Kidney (tissue), 14 donors: ENCODE data around the gene ATP8A2. TPM values are rescaled to one million over a fixed set of nuclear protein-coding genes. Genes with fewer than 3 reads are reported as not detected.

Source experiments
- DNase-seq, 5 donors: peaks; one replicate each; pipeline ENCODE4 v3.0.0-alpha.2; 2013 to 2020
- FAIRE-seq: peaks from 2 replicates; lab custom pipeline; 2012; peaks lifted over from hg19 to GRCh38; lab: Jason Lieb, UNC
- H3K27ac ChIP-seq, 2 donors: one replicate each; pipeline ENCODE4 v1.7.0; 2013; ENCODE audit warnings: low read depth in 2 of 2, low read length in 2 of 2, inconsistent platforms in 1 of 2
- H3K27me3 ChIP-seq: one replicate; pipeline ENCODE4 v1.7.1; 2013; ENCODE audit warnings: low read length, inconsistent platforms; ENCODE audit not compliant: control insufficient read depth, insufficient read depth
- H3K36me3 ChIP-seq, 3 donors: one replicate each; pipeline versions ENCODE4 v1.7.0 to v1.7.1; 2013; ENCODE audit warnings: low read length in 3 of 3, control low read depth in 1 of 3, inconsistent platforms in 1 of 3; ENCODE audit not compliant: insufficient read depth in 3 of 3, control insufficient read depth in 2 of 3
- H3K4me1 ChIP-seq, 3 donors: one replicate each; pipeline versions ENCODE4 v1.7.0 to v1.7.1; 2013; ENCODE audit warnings: low read length in 3 of 3, inconsistent platforms in 1 of 3, low read depth in 1 of 3; ENCODE audit not compliant: control insufficient read depth in 2 of 3, insufficient read depth in 2 of 3
- H3K4me3 ChIP-seq, 3 donors: one replicate each; pipeline versions ENCODE4 v1.7.0 to v1.8.1; 2013; ENCODE audit warnings: low read length in 3 of 3, control low read depth in 1 of 3, inconsistent platforms in 1 of 3
- H3K9ac ChIP-seq, 3 donors: one replicate each; pipeline versions ENCODE4 v1.7.0 to v1.7.1; 2013; ENCODE audit warnings: low read length in 3 of 3, control low read depth in 1 of 3, inconsistent platforms in 1 of 3
- H3K9me3 ChIP-seq, 3 donors: one replicate each; pipeline versions ENCODE4 v1.7.0 to v1.7.1; 2013; ENCODE audit warnings: low read length in 3 of 3, control low read depth in 1 of 3, inconsistent platforms in 1 of 3; ENCODE audit not compliant: control insufficient read depth in 2 of 3, insufficient read depth in 1 of 3
- intact Hi-C: fragments of 100-400 bp; cut with DNase I; formaldehyde crosslinking; loops from one replicate; pipeline ENCODE4 v1.11.1; 2022
- polyA plus RNA-seq: library from polyadenylated mRNA; stranded (reverse); fragments of 350-450 nt; fragmentation: Illumina TruSeq; extraction: RNeasy Lipid Tissue Mini Kit (QIAGEN cat#74804); gene quantifications from one replicate; pipeline ENCODE4 v1.2.3, GENCODE V29; 2014; ENCODE audit warnings: low read depth, low replicate concordance; ENCODE audit not compliant: insufficient read depth
- total RNA-seq: library from RNA; stranded (reverse); fragmentation: NEBNext Ultra II Directional; extraction: Animal tissue kit (Norgen Biotek cat#: 25700); gene quantifications from one replicate; pipeline ENCODE4 v1.2.1, GENCODE V29; 2021
- TF ChIP-seq, protein P1 (sequence below): IDR thresholded peaks from 3 replicates; pipeline ENCODE4 v1.5.1; 2012; ENCODE audit warnings: mild to moderate bottlenecking, moderate library complexity, borderline replicate concordance; ENCODE audit not compliant: insufficient read depth; ENCODE audit errors: extremely low read depth
- donor health status: control.
- donor health status: control.
- donor health status: control.
- donor health status: control.
- donor health status: control.
- donor health status: DM: yes; HTN: yes; CAD: no.
- donor health status: Normal renal cell carcinoma (clear cell type).

ATP8A2 gene
- total and polyA plus RNA-seq, 2 donors from 2014 or later = 0.50 to 0.73 TPM

DNA sequence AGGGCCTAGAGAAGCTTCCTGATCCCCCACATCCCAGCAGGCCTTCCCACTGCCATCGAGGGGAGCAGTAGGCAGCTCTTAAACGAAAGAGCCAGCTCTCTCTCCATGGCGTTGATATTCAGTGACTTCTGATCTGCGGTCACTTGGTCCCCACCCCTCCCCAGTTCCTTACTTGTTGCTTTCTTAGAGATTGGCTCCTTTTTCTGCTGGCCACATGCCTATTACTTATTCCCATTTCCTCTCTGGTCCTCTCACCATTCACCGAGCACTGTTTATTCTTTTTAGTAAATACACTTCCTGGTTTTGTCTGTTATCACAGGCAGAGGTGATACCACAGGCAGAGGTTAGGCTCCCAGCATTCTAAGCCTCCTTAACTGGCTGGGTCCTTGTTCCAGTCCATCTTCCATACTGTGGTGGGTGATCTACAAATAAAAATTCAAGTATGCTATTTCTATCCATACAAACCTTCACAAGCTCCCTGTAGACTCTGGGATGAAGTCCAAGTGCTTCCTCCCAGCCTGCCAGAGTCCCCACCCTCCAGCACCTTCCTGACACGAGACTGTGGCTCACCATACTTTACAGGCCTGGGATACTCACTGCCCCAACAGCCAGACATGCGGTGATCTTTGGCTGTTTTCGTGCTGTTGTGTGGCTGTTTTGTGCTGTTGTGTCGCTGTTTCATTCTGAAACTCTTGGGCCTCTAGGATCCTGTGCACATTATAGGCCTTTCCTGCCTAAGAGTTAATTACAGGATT, 315.9 kb downstream of the ATP8A2 start:
- no peak overlapping the region for H3K27ac ChIP-seq
- no peak for FAIRE-seq
- TF ChIP-seq, protein P1, sequence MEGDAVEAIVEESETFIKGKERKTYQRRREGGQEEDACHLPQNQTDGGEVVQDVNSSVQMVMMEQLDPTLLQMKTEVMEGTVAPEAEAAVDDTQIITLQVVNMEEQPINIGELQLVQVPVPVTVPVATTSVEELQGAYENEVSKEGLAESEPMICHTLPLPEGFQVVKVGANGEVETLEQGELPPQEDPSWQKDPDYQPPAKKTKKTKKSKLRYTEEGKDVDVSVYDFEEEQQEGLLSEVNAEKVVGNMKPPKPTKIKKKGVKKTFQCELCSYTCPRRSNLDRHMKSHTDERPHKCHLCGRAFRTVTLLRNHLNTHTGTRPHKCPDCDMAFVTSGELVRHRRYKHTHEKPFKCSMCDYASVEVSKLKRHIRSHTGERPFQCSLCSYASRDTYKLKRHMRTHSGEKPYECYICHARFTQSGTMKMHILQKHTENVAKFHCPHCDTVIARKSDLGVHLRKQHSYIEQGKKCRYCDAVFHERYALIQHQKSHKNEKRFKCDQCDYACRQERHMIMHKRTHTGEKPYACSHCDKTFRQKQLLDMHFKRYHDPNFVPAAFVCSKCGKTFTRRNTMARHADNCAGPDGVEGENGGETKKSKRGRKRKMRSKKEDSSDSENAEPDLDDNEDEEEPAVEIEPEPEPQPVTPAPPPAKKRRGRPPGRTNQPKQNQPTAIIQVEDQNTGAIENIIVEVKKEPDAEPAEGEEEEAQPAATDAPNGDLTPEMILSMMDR = no peak

DNA sequence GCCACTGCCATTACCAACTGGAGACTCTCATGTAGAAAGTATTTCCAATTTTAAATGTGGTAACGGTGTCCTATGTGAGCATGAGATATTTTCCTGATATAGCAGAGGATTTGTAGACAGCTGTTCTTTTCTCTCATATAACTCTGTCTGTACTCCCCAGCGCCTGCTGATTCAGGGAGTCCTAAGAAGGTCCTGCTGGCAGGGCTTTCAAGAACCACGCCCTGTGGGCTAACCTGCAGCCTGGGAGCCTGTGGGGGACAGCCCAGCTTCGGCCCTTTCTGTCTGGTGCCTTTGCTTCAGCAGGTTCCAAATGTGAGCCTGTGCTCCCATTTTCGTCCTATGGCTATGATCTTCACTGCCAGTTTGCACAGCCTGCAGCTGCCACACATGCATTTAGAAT, 316.8 kb downstream of the ATP8A2 start:
- Histone ChIP-seq H3K9me3 (no peaks in the 10 kb centered on the region), H3K9ac (no peak overlapping the region), H3K27me3 (no peaks in the 10 kb centered on the region), H3K27ac (no peak overlapping the region), H3K36me3 (no peaks in the 10 kb centered on the region), H3K4me1 (no peaks in the 10 kb centered on the region), H3K4me3 (no peak overlapping the region)
- FAIRE-seq (no peak), DNase-seq (no peak)
- TF ChIP-seq, protein P1 = no peak
- intact Hi-C loops = no loop called here

More for the DNA sequence above, 315.9 kb downstream of the ATP8A2 start:
- Histone ChIP-seq H3K4me3 (no peak overlapping the region), H3K27me3 (no peaks in the 10 kb centered on the region), H3K4me1 (no peaks in the 10 kb centered on the region), H3K36me3 (no peaks in the 10 kb centered on the region), H3K9me3 (no peaks in the 10 kb centered on the region), H3K9ac (no peak overlapping the region)
- DNase-seq = no peak
- intact Hi-C loops = no loop called here

DNA sequence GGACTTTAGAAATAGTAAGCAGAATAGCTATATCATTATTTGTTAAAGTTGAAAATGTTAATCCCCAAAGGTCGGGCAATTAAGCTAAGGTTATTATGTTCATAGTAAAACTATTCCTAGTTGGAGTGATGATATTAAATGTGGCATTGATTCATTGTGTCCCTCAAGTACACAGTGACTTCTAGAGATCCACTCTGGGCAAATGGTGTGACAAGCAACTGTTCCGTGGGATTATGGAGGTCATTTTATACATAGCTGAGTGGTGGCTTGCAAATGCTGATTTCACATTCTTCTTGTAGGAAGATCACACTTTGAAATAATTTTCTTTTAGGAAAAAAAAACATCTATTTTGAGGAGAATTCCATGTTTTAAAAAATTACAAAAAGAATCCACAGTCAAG, 317.8 kb downstream of the ATP8A2 start:
- intact Hi-C loops = no loop called here
- no peak overlapping the region for H3K4me3 ChIP-seq
- no peak for DNase-seq
- H3K9me3 ChIP-seq = no peaks in the 10 kb centered on the region
- H3K27me3 ChIP-seq = no peaks in the 10 kb centered on the region
- H3K36me3 ChIP-seq = no peaks in the 10 kb centered on the region
- no peak overlapping the region for H3K9ac ChIP-seq
- H3K27ac ChIP-seq = no peak overlapping the region
- no peaks in the 10 kb centered on the region for H3K4me1 ChIP-seq
- FAIRE-seq = no peak
- TF ChIP-seq, protein P1 = no peak
